Transverse colon (tissue), 4 donors: Measurements from ENCODE around the gene SPSB3. TPM values are rescaled to one million over a fixed set of nuclear protein-coding genes. Genes with fewer than 3 reads are reported as not detected.
"Not testable (repeated sequence)": the region's sequence is repeated elsewhere in the genome, so short reads cannot be mapped to it uniquely, and the experiment has no call there.

Experiments used
- DNase-seq: peaks from one replicate; pipeline ENCODE4 v3.0.0-alpha.2; 2019
- H3K27ac ChIP-seq, 4 donors: fragments of 200-600 bp; sonication (generic); 2 replicates each; pipeline ENCODE4 v1.5.1; 2016 to 2018; ENCODE audit warnings: inconsistent platforms in 4 of 4
- H3K27me3 ChIP-seq: fragments of 200-600 bp; sonication (generic); 2 replicates; pipeline ENCODE4 v1.5.1; 2017; ENCODE audit warnings: inconsistent platforms
- H3K36me3 ChIP-seq, 4 donors: fragments of 200-600 bp; sonication (generic); 2 replicates each; pipeline ENCODE4 v1.5.1; 2017 to 2019; ENCODE audit warnings: inconsistent platforms in 4 of 4
- H3K4me1 ChIP-seq, 4 donors: fragments of 200-600 bp; sonication (generic); 2 replicates each; pipeline ENCODE4 v1.5.1; 2017 to 2020; ENCODE audit warnings: inconsistent platforms in 4 of 4
- H3K4me3 ChIP-seq, 4 donors: fragments of 200-600 bp; sonication (generic); 1 replicate in 1 of 4; 2 replicates in 3 of 4; pipeline versions ENCODE4 v1.5.1 to v1.6.1; 2017 to 2019; ENCODE audit warnings: inconsistent platforms in 4 of 4
- H3K9me3 ChIP-seq, 2 donors: fragments of 200-600 bp; sonication (generic); 2 replicates each; pipeline ENCODE4 v1.5.1; 2017 to 2019; ENCODE audit warnings: inconsistent platforms in 2 of 2
- CTCF ChIP-seq, 5 experiments: fragments of 200-600 bp in 3 of 5; fragments of 450-650 bp in 2 of 5; sonication (generic) in 3 of 5; IDR thresholded peaks; 1 replicate in 2 of 5; 2 replicates in 3 of 5; pipeline ENCODE4 v1.5.1; 2016 to 2017; ENCODE audit warnings: antibody characterized with exemption in 5 of 5, inconsistent platforms in 3 of 5, mild to moderate bottlenecking in 2 of 5, moderate library complexity in 1 of 5
- EP300 ChIP-seq: sonication (generic); formaldehyde crosslinking; IDR thresholded peaks from one replicate; pipeline ENCODE4 v1.6.1; 2017; ENCODE audit warnings: antibody characterized with exemption, low read depth
- POLR2A ChIP-seq: fragments of 450-650 bp; IDR thresholded peaks from one replicate; pipeline ENCODE4 v1.6.1; 2016; ENCODE audit warnings: antibody characterized with exemption, mild to moderate bottlenecking, moderate library complexity
- POLR2AphosphoS5 ChIP-seq, 3 donors: sonication (generic); formaldehyde crosslinking; IDR thresholded peaks; one replicate each; pipeline ENCODE4 v1.6.1; 2016; ENCODE audit warnings: antibody characterized with exemption in 3 of 3
- WGBS, 2 donors: methylation state at CpG; one replicate each; pipeline ENCODE4 v1.1.5; 2018; ENCODE audit warnings: low coverage in 1 of 2; 5-methylcytosine and 5-hydroxymethylcytosine counted together
- in situ Hi-C, 4 donors: fragments of 200-750 bp; cut with MboI; loops; one replicate each; pipeline versions ENCODE4 v1.15.0 to v1.15.1; 2017; ENCODE audit warnings: low sequenced_read_pairs in 3 of 4, low pct_ligation_motif_present in 1 of 4, low pct_unique_long_range_greater_than_20kb in 1 of 4
- intact Hi-C: fragments of 100-400 bp; cut with DNase I; formaldehyde crosslinking; loops from one replicate; pipeline ENCODE4 v1.15.1; 2023; ENCODE audit warnings: low total_unique reads
- total RNA-seq, 4 donors: library from RNA; depleted of rRNA; stranded (reverse); fragments of >200 nt; gene quantifications; one replicate each; pipeline ENCODE4 v1.1.0, GENCODE V29; 2016

The SPSB3 gene
- total RNA-seq, 4 donors from 2014 or later: 101 to 289 (median 125) TPM

GRCh38 chr16:1807626-1808025, 25.3 kb upstream of the SPSB3 start:
- 85 to 95% methylated on average over 7 to 9 of the region's 10 CpGs for WGBS, 2 donors
- no peak for TF ChIP-seq CTCF (IDR thresholded peaks at IDR 0.05)
- no peak for TF ChIP-seq POLR2A
- Histone ChIP-seq H3K4me3 (no peak overlapping the region), H3K9me3 (no peaks in the 10 kb centered on the region), H3K4me1 (peaks cover 0 to 2% (median 1%) of the 10 kb centered on the region in 4 donors), H3K27me3 (no peaks in the 10 kb centered on the region), H3K27ac (no peak overlapping the region), H3K36me3 (peaks cover 0 to 25% (median 11%) of the 10 kb centered on the region in 4 donors)
- no peak for DNase-seq
- intact Hi-C loops: no loop called here
- in situ Hi-C loops: no loop called here

- DNase-seq: no peak
- no peak overlapping the region for H3K4me3 ChIP-seq
- H3K36me3 ChIP-seq: no peaks in the 10 kb centered on the region
- H3K9me3 ChIP-seq: peaks cover 0 to 6% of the 10 kb centered on the region in 2 donors
- in situ Hi-C loops (no loop called here), intact Hi-C loops (no loop called here)
- H3K27ac ChIP-seq: no peak overlapping the region
- TF ChIP-seq CTCF (IDR thresholded peaks at IDR 0.05) (no peak), POLR2A (no peak), POLR2AphosphoS5 (IDR thresholded peaks at IDR 0.05) (no peak)
- H3K4me1 ChIP-seq: no peaks in the 10 kb centered on the region
- no peaks in the 10 kb centered on the region for H3K27me3 ChIP-seq
- 77 to 79% methylated on average over 8 to 10 of the region's 10 CpGs for WGBS, 2 donors
These were observed 18.3 kb upstream of the SPSB3 start for GRCh38 chr16:1800701-1801100.

- H3K27me3 ChIP-seq, H3K27ac ChIP-seq, H3K9me3 ChIP-seq, H3K36me3 ChIP-seq, H3K4me3 ChIP-seq, intact Hi-C loops, H3K4me1 ChIP-seq, in situ Hi-C loops, DNase-seq: not testable (repeated sequence)
- 74% methylated on average over 5 of the region's 5 CpGs; no CpG with 5 or more reads in 1 of the 2 donors for WGBS, 2 donors
These were observed 16.9 kb upstream of the SPSB3 start for GRCh38 chr16:1799263-1799662.

- intact Hi-C loops: no loop called here
- H3K9me3 ChIP-seq: peaks cover 0 to 6% of the 10 kb centered on the region in 2 donors
- 81% methylated on average over 24 of the region's 32 CpGs; no CpG with 5 or more reads in 1 of the 2 donors for WGBS, 2 donors
- H3K27ac ChIP-seq: no peak overlapping the region
- H3K36me3 ChIP-seq: no peaks in the 10 kb centered on the region
- no peaks in the 10 kb centered on the region for H3K27me3 ChIP-seq
- H3K4me3 ChIP-seq: no peak overlapping the region
- in situ Hi-C loops: no loop called here
- TF ChIP-seq POLR2A: no peak
- no peak for TF ChIP-seq CTCF (IDR thresholded peaks at IDR 0.05)
- TF ChIP-seq POLR2AphosphoS5 (IDR thresholded peaks at IDR 0.05): no peak
- TF ChIP-seq EP300: no peak
- peaks cover 0 to 9% (median 6%) of the 10 kb centered on the region in 4 donors for H3K4me1 ChIP-seq
- DNase-seq: no peak
These were observed 12.7 kb upstream of the SPSB3 start for GRCh38 chr16:1794908-1795666.
